HL-60 (cell line): ENCODE results near the gene ENTPD1.

Experiments
- POLR2AphosphoS5 ChIP-seq: IDR thresholded peaks from 2 replicates; pipeline ENCODE4 v1.6.1; 2012; ENCODE audit warnings: low read depth
- TF ChIP-seq, protein P1 (sequence below): IDR thresholded peaks from one replicate; pipeline ENCODE4 v1.5.1; 2011; ENCODE audit warnings: low read length, control low read depth, inconsistent platforms; ENCODE audit not compliant: insufficient read depth

DNA sequence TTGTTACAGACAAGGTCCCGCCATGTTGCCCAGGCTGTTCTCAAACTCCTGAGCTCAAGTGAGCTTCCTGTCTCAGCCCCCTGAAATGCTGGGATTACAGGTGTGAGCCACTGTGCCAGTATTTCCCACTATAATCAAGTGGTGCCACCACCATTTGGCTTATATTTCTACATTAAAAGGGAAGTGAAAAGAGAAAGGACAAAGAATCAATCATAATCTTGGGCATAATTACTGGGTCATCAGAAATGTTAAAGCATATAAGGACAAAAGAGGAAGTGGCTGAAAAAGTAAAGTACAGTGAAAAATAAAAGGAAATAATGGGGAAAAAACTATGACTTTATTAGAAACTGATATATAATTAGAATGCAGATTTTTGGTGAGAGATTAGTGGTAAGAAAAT is 25.7 kb upstream of the ENTPD1 start:
- no peak for TF ChIP-seq POLR2AphosphoS5
- TF ChIP-seq, protein P1, sequence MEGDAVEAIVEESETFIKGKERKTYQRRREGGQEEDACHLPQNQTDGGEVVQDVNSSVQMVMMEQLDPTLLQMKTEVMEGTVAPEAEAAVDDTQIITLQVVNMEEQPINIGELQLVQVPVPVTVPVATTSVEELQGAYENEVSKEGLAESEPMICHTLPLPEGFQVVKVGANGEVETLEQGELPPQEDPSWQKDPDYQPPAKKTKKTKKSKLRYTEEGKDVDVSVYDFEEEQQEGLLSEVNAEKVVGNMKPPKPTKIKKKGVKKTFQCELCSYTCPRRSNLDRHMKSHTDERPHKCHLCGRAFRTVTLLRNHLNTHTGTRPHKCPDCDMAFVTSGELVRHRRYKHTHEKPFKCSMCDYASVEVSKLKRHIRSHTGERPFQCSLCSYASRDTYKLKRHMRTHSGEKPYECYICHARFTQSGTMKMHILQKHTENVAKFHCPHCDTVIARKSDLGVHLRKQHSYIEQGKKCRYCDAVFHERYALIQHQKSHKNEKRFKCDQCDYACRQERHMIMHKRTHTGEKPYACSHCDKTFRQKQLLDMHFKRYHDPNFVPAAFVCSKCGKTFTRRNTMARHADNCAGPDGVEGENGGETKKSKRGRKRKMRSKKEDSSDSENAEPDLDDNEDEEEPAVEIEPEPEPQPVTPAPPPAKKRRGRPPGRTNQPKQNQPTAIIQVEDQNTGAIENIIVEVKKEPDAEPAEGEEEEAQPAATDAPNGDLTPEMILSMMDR = no peak
